Activated CD8-positive, alpha-beta T cell treated with anti-CD3 and anti-CD28 coated beads, Interleukin-2, amount 10 ng/mL, durations not matched to agents 7 days and 5 days (primary cell): ENCODE results near the gene KIAA0319L. TPM values are rescaled to one million over a fixed set of nuclear protein-coding genes. Genes with fewer than 3 reads are reported as not detected.

Source experiments
- ATAC-seq: fragments of 150-1000 bp; cut with Tn5 transposase; one replicate; pipeline ENCODE4 v1.10.0; 2021; ENCODE audit warnings: moderate library complexity
- CTCF ChIA-PET: fragments of 350-600 bp; sonication (Branson Sonifier 250); formaldehyde crosslinking; loops from one replicate; lab custom pipeline; 2021; ENCODE audit warnings: antibody characterized with exemption; lab: Charles Lee
- POLR2A ChIA-PET: fragments of 350-600 bp; sonication (Branson Sonifier 250); formaldehyde crosslinking; loops from one replicate; lab custom pipeline; 2021; ENCODE audit warnings: antibody characterized with exemption; lab: Charles Lee
- DNase-seq: peaks from one replicate; pipeline ENCODE4 v3.0.0-alpha.2; 2020
- H3K27ac Mint-ChIP-seq: one replicate; pipeline ENCODE4 v1.8.0; 2021; ENCODE audit warnings: mild to moderate bottlenecking, mixed read lengths
- H3K27me3 Mint-ChIP-seq: one replicate; pipeline ENCODE4 v1.8.0; 2021; ENCODE audit warnings: low read depth, mixed read lengths
- H3K36me3 Mint-ChIP-seq: one replicate; pipeline ENCODE4 v1.8.0; 2021; ENCODE audit warnings: low read depth, mixed read lengths
- H3K4me1 Mint-ChIP-seq: one replicate; pipeline ENCODE4 v1.8.0; 2021; ENCODE audit warnings: low read depth, mixed read lengths
- H3K4me3 Mint-ChIP-seq: one replicate; pipeline ENCODE4 v1.8.0; 2021; ENCODE audit warnings: mild to moderate bottlenecking, mixed read lengths
- H3K9me3 Mint-ChIP-seq: one replicate; pipeline ENCODE4 v1.8.0; 2022; ENCODE audit warnings: mixed read lengths; ENCODE audit not compliant: insufficient read depth
- total RNA-seq, 2 experiments: library from RNA; stranded (reverse); gene quantifications; one replicate each; pipeline ENCODE4 v1.2.3, GENCODE V29; 2021

Gene KIAA0319L
- 10 to 100 TPM; 27.0 to 36.1 TPM for total RNA-seq

DNA sequence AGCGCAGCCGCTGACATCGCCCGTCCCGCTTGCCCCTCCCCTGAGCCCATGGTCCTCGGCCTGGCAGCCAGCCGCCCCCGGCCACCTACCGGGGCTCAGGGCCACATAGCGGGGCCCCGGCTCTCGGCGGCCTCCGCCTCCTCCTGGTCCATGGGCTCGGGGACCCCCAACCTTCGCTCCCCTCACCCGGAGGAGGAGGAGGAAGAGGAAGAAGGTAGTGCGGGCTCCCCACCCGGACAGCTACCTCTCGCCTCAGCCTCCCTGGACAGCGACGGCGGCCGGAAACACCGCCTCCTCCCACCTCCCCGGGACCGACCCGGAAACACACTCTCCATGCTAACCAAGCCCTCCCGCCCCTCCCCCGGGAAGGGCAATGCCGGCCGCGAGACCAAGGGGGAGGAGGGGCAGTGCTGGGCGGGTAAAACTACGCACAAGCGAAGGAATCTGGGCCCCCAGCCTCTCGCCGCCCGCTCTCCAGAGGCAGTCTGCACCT, at the start of gene KIAA0319L:
Gene KIAA0319L, minus strand, starts transcription at position 286 of the 493 bp plus-strand sequence. CDS start 2,912 bp downstream, outside the sequence.
- ChIA-PET CTCF (interaction anchor here (0.9 to 2.9 kb wide), 4 partner anchors 48 to 158 kb away, joined by 3 to 39 read pairs (median 6); no protein-coding TSS in a partner anchor), POLR2A (interaction anchor here (0.7 to 2.5 kb wide), 12 partner anchors 9 to 212 kb away, joined by 3 to 20 read pairs (median 8); partner anchors contain the start of gene CLSPN)

DNA sequence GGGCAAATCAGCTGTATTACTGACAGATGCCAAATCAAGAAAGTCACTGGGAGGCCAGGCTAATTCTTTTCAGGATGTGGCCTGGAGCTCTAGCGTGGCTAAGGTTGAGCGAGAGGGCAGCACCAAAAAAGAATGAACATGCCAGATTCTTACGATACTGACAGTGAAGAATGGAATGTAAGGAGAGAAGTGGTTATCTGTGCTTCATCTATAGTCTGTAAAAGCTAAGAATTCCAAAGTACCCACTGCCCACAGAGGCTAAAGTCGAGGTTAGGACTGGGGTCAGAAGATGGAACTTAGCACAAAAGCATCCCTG, 48.6 kb upstream of the KIAA0319L start:
- peaks cover 69% of the 10 kb centered on the region for H3K36me3 Mint-ChIP-seq
- ChIA-PET POLR2A (no interaction called here), CTCF (interaction anchor here (0.7 to 3.0 kb wide), 2 partner anchors 11 to 37 kb away, joined by 3 to 9 read pairs; no protein-coding TSS in a partner anchor)
- H3K4me1 Mint-ChIP-seq, result peaks cover 12% of the 10 kb centered on the region
- ATAC-seq (no peak), DNase-seq (no peak)
- no peaks in the 10 kb centered on the region for H3K27me3 Mint-ChIP-seq
- H3K9me3 Mint-ChIP-seq, result no peaks in the 10 kb centered on the region
- H3K27ac Mint-ChIP-seq, result peak overlapping the region; percentile 37
- H3K4me3 Mint-ChIP-seq, result no peak overlapping the region

More for the DNA sequence above, at the start of gene KIAA0319L:
- H3K36me3 Mint-ChIP-seq, result peaks cover 12% of the 10 kb centered on the region
- H3K4me1 Mint-ChIP-seq, result peaks cover 45% of the 10 kb centered on the region
- H3K4me3 Mint-ChIP-seq, result peak within 1 kb of the TSS; percentile 96
- H3K27ac Mint-ChIP-seq, result peak within 1 kb of the TSS; percentile 98
- H3K27me3 Mint-ChIP-seq, result no peaks in the 10 kb centered on the region
- H3K9me3 Mint-ChIP-seq, result no peaks in the 10 kb centered on the region
- ATAC-seq, result peak; percentile 79
- no peak for DNase-seq

DNA sequence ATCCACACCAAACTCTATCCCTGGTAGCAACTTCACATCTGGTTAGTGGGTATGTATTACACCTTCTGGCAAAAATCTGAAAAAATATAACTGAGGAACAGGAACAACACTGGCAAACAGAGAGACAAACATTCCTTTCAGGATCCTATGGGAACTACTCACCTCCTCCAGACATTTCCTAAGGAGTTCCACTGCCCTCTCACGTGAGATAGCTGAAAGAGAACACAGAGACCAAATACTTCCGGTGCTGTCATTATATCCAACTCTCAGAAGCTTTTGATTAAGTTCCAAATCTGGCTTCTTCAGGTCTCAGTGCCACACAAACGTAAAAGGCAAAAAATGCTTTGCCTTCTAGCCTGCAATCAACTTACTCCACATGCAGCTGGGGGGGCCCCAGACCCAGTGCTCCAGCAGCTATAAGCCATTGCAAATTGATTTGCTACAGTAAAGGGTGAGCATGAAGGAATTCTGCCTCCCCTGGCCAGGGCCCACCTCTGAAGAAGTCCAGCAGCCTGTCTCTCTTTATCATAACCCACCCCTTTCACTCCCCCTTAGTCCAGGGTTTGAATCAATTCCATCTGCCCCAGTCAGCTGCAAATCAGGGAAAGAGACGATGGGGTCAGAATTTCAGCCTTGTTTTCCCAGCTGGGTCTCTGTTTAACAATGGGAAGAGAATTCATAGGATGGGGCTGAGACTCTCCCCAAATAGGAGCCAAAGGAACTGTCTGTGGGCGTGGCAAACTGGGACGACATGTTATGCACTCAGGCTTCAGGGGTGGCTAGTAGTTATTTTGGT, 48.1 kb upstream of the KIAA0319L start:
- ATAC-seq (no peak), DNase-seq (no peak)
- Mint-ChIP-seq H3K27ac (peak overlapping the region; percentile 22), H3K27me3 (no peaks in the 10 kb centered on the region), H3K36me3 (peaks cover 71% of the 10 kb centered on the region), H3K4me1 (peaks cover 12% of the 10 kb centered on the region), H3K9me3 (no peaks in the 10 kb centered on the region), H3K4me3 (no peak overlapping the region)
- ChIA-PET POLR2A (interaction anchor here (0.5 kb wide), 1 partner anchor 138 kb away, joined by 3 read pairs; no protein-coding TSS in a partner anchor), CTCF (interaction anchor here (1.0 to 3.0 kb wide), 3 partner anchors 27 to 122 kb away, joined by 3 to 9 read pairs (median 3); no protein-coding TSS in a partner anchor)

DNA sequence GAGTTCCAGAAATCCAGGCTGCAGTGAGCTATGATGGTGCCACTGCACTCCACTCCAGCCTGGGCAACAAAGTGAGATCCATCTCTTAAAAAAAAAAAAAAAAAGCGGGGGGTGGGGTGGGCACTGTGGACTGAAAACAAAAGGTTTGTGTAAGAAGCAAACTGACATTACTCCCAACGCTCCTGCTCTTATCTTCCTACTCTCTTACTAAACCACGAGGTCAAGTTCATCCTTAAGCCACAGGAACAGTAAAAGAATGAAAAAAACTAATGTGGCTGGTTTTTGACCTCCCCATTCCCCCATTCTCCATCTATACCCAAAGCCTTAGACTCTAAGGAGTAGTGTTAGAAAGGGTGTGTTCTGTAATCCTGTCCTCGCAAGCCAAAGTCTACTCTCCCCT, 46.7 kb upstream of the KIAA0319L start:
- Mint-ChIP-seq H3K4me1 (peaks cover 12% of the 10 kb centered on the region), H3K27ac (peak overlapping the region; percentile 35), H3K4me3 (no peak overlapping the region), H3K36me3 (peaks cover 68% of the 10 kb centered on the region), H3K9me3 (no peaks in the 10 kb centered on the region), H3K27me3 (no peaks in the 10 kb centered on the region)
- ChIA-PET POLR2A (no interaction called here), CTCF (interaction anchor here (1.0 to 3.0 kb wide), 3 partner anchors 26 to 112 kb away, joined by 3 to 9 read pairs (median 4); no protein-coding TSS in a partner anchor)
- ATAC-seq (no peak), DNase-seq (no peak)

DNA sequence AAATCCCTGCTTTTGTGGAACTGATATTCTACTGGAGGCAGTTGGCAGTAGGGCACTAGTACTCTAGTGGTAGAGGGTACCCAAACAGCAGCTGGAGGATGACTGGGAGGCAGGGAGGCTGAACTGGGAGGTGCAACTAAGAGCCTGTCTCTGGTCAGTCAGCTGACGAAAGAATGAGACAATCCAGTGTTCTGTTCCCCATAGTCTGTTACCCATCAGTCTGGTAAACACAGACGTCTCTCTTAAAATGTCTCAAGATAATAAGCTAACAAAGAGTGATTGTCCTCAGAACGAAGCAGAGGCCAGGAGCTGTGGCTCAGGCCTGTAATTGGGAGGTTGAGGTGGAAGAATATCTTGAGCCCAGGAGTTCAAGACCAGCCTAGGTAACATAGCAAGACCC, 46.3 kb upstream of the KIAA0319L start:
- DNase-seq, result no peak
- Mint-ChIP-seq H3K27me3 (no peaks in the 10 kb centered on the region), H3K4me3 (no peak overlapping the region), H3K36me3 (peaks cover 65% of the 10 kb centered on the region), H3K4me1 (peaks cover 12% of the 10 kb centered on the region), H3K9me3 (no peaks in the 10 kb centered on the region), H3K27ac (no peak overlapping the region)
- CTCF ChIA-PET, result interaction anchor here (0.8 to 1.8 kb wide), 3 partner anchors 35 to 112 kb away, joined by 3 to 5 read pairs (median 4); no protein-coding TSS in a partner anchor
- no peak for ATAC-seq
- POLR2A ChIA-PET, result no interaction called here

DNA sequence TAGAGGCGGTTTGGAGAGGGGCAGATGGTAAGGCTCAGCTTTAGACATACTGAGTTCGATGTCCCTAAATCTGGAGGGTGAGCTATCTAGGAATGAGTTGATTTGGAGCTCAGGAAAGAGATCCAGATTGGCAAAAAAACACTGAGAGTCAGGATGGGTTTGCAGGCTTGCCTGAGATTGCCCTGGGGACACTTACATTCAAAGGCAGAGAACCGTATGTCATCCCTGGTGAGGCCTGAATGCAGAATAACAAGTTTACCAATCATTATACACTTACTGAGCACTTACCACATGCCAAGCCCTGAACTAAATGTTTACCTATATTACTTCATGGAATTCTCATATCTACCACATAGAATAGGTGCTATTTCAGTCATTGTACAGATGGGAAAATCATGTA, 43.4 kb upstream of the KIAA0319L start:
- Mint-ChIP-seq H3K36me3 (peaks cover 48% of the 10 kb centered on the region), H3K4me1 (peaks cover under 1% of the 10 kb centered on the region), H3K27ac (no peak overlapping the region), H3K4me3 (no peak overlapping the region), H3K9me3 (no peaks in the 10 kb centered on the region), H3K27me3 (no peaks in the 10 kb centered on the region)
- ATAC-seq (no peak), DNase-seq (no peak)
- ChIA-PET POLR2A (no interaction called here), CTCF (interaction anchor here (0.6 to 1.0 kb wide), 2 partner anchors 14 to 32 kb away, joined by 3 read pairs; no protein-coding TSS in a partner anchor)

DNA sequence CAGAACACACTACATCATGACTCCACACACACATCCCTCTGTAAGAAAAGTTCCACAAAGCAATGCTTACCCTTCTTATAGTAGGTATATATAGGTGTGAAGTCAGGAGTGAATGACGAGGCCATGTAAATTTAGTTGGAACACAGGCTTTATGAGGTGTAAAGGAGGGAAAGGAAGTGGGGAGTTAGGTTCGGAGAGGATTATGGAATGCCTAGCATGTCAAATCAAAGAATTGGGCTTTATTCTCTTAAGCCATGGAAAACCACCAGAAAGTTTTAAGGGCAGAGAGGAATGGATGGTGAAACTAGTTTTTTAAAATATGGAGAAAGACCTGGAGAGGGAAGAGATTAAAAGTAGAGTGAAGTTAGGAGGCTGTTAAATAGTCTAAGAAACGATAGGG, 42.2 kb upstream of the KIAA0319L start:
- no peak overlapping the region for H3K27ac Mint-ChIP-seq
- H3K4me1 Mint-ChIP-seq, result no peaks in the 10 kb centered on the region
- no peaks in the 10 kb centered on the region for H3K27me3 Mint-ChIP-seq
- H3K9me3 Mint-ChIP-seq, result no peaks in the 10 kb centered on the region
- peaks cover 38% of the 10 kb centered on the region for H3K36me3 Mint-ChIP-seq
- CTCF ChIA-PET, result interaction anchor here (1.4 kb wide), 1 partner anchor 148 kb away, joined by 4 read pairs; no protein-coding TSS in a partner anchor
- no peak for DNase-seq
- H3K4me3 Mint-ChIP-seq, result no peak overlapping the region
- POLR2A ChIA-PET, result no interaction called here
- ATAC-seq, result no peak

DNA sequence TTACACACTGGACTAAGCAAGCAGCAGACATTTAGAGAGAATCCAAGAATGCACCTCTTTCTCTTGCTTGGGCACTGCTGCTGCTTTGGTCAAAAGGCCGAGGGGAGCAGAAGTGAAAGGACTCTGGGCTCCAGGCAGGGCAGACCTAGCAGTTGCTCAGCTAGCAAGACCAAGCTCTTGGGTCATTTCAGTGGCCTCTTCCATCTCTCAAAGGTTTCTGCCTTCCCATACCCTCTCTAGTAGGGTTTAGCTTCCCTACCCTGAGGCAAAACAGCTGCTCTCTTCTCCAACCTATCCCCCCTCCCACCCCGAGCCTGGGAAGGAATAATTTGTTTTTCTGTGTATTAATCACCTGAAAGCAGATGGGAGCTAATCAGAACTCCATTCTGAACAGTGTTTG, 41.7 kb upstream of the KIAA0319L start:
- no peaks in the 10 kb centered on the region for H3K9me3 Mint-ChIP-seq
- POLR2A ChIA-PET, result no interaction called here
- CTCF ChIA-PET, result interaction anchor here (1.4 kb wide), 1 partner anchor 147 kb away, joined by 4 read pairs; no protein-coding TSS in a partner anchor
- ATAC-seq (no peak), DNase-seq (no peak)
- H3K27ac Mint-ChIP-seq, result no peak overlapping the region
- no peaks in the 10 kb centered on the region for H3K27me3 Mint-ChIP-seq
- peaks cover 1% of the 10 kb centered on the region for H3K4me1 Mint-ChIP-seq
- peaks cover 33% of the 10 kb centered on the region for H3K36me3 Mint-ChIP-seq
- no peak overlapping the region for H3K4me3 Mint-ChIP-seq

DNA sequence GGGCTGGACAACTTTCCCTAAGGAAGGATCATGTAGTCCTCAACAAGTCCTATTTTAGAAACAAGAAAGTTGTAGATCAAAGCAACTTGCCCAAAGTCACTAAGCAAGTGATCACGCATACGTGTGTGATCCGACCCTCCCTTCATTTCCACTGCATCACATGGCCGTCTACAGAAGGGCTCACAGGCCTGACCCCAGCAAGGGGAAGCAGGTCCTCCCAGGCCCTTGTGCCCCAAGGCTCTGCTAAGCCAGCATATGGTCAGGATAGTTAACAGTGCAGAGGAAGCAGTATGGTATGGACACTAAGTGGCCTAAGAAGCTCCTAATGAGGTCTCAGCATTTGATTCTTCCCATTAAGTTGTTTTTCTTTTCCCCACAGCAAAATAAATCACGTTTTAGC, 40.7 kb upstream of the KIAA0319L start:
- no peaks in the 10 kb centered on the region for H3K27me3 Mint-ChIP-seq
- ChIA-PET POLR2A (no interaction called here), CTCF (no interaction called here)
- H3K4me3 Mint-ChIP-seq, result no peak overlapping the region
- DNase-seq (no peak), ATAC-seq (no peak)
- H3K9me3 Mint-ChIP-seq, result no peaks in the 10 kb centered on the region
- H3K36me3 Mint-ChIP-seq, result peaks cover 25% of the 10 kb centered on the region
- H3K4me1 Mint-ChIP-seq, result peaks cover 12% of the 10 kb centered on the region
- no peak overlapping the region for H3K27ac Mint-ChIP-seq

DNA sequence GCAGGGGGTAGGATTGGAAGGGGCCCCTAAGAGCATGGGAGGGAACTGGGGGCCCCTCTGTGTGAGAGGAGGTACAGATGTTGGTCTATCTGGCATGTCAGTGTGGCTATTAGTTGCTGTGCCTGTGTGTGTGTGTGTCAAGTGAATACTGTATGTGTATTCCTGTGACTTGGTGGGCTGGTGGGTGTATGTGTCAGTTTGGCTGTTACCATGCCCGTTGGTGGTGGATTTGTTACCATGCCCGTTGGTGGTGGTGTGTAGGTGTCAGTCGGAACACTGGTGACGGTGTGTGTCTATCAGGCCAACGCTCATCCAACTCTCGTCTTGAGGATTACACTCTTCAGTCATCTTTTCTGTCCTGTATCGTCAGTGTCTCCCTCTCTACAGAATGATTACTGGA, 38.5 kb upstream of the KIAA0319L start:
- Mint-ChIP-seq H3K4me1 (peaks cover 16% of the 10 kb centered on the region), H3K4me3 (no peak overlapping the region), H3K27me3 (no peaks in the 10 kb centered on the region), H3K36me3 (peaks cover 17% of the 10 kb centered on the region), H3K27ac (no peak overlapping the region), H3K9me3 (no peaks in the 10 kb centered on the region)
- no peak for DNase-seq
- ChIA-PET POLR2A (no interaction called here), CTCF (no interaction called here)
- no peak for ATAC-seq

DNA sequence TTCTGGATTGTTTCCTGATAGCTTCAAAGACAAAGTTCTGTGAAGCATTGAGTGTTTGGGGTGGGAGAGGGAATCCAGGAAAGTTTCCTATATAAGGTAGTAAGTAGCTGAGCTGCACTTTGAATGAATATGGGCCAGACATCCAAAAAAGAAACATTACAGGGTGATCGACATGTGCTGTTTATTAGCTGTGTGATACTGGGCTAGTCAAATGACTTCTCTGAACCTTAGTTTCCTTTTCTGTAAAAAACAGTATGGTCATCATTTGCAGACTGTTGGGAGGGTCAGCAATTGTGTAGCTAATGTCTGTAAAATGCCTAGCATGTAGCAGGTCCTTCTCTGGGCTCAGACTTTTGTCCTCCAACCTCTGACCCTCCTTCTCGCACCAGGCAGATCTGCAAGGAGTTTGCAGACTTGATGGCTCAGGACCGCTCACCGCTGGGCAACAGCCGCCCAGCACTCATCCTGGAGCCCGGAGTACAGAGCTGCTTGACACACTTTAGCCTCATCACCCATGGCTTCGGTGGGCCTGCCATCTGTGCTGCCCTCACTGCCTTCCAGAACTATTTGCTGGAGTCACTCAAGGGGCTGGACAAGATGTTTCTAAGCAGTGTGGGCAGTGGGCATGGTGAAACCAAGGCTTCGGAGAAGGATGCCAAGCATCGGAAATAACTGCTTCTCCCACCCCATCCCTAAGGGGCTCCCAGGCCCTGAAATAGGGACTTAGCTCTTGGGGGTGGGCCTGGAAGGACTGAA, 37.0 kb upstream of the KIAA0319L start:
- CTCF ChIA-PET, result interaction anchor here (0.8 to 1.0 kb wide), 3 partner anchors 25 to 133 kb away, joined by 3 to 4 read pairs (median 4); no protein-coding TSS in a partner anchor
- peaks cover 16% of the 10 kb centered on the region for H3K4me1 Mint-ChIP-seq
- no peak for DNase-seq
- peaks cover 10% of the 10 kb centered on the region for H3K36me3 Mint-ChIP-seq
- no peak overlapping the region for H3K27ac Mint-ChIP-seq
- ATAC-seq, result no peak
- no peaks in the 10 kb centered on the region for H3K27me3 Mint-ChIP-seq
- H3K4me3 Mint-ChIP-seq, result no peak overlapping the region
- POLR2A ChIA-PET, result interaction anchor here (0.7 kb wide), 1 partner anchor 121 kb away, joined by 3 read pairs; no protein-coding TSS in a partner anchor
- no peaks in the 10 kb centered on the region for H3K9me3 Mint-ChIP-seq
